Measurements from ENCODE around the gene BRWD1.
A peak's percentile ranks its signal among the peaks of the same experiment; 100 is the strongest.
"Not testable (repeated sequence)": the region's sequence is repeated elsewhere in the genome, so short reads cannot be mapped to it uniquely, and the experiment has no call there.

BRWD1 gene

GRCh38 chr21:39164523-39164922 lies 148.9 kb downstream of the BRWD1 start:
- DNase-seq = no peak

GRCh38 chr21:39161064-39161463 lies 152.4 kb downstream of the BRWD1 start:
- DNase-seq = peak; percentile 32

GRCh38 chr21:39159342-39160063 lies 153.9 kb downstream of the BRWD1 start:
- DNase-seq = no peak

GRCh38 chr21:39157241-39157640 lies 156.2 kb downstream of the BRWD1 start:
- not testable (repeated sequence) for DNase-seq

DNA sequence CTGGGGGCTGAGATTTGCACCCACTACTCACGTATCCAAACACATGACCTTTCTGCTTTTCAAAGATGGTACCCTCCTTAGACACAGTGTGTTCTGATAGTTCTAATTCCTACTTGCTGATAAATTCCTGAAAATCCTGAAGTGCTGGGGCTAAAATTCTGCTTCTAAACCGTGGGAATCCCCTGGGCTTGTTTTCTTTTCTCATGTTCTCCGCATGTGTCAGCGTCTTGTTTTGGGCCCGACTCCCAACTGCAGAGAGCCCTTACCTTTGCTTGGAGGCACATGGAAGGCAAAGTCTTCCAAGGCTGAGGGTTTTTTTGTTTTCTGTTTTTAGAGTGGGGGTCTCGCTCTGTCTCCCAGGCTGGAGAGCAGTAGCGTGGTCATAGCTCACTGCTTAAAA lies 157.4 kb downstream of the BRWD1 start:
- no peak for DNase-seq

GRCh38 chr21:39155578-39155977 lies 157.9 kb downstream of the BRWD1 start:
- no peak for DNase-seq

DNA sequence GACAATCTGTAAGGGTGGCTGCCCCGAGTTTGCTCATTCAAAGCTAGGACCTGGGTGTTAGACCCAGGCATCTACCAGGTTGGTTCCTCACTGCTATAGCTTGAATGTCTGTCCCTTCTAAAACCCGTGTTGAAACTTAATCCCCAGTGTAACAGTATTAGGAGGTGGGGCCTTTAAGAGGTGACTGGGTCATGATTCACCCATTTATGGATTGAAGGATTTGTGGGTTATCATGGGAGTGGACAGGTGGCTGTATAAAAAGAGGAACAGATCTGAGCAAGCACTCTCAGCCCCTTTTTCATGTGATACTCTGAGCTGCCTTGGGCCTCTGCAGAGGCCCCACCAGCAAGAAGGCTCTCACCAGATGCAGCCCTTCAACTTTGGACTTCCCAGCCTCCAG lies 159.6 kb downstream of the BRWD1 start:
- no peak for DNase-seq

DNA sequence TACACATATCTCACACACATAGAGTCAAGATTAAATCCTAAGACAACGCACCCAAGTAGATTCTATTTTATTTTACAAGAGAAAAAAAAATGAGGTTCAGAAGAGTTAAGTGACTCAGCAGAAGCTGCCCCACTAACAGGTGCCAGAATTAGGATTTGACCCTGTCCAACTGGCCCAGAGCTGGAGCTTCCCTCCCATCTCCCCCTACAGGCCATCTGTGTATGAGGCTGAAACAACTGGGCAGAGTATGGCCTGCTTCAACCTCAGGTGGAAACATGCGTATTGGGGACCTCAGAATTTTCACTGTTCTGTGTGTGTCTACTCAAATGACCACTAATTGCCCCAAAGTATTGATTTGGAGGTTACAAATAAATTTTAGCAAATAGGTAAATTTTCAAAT lies 160.1 kb downstream of the BRWD1 start:
- DNase-seq = peak; percentile 38

GRCh38 chr21:39152271-39152670 lies 161.2 kb downstream of the BRWD1 start:
- DNase-seq = no peak

DNA sequence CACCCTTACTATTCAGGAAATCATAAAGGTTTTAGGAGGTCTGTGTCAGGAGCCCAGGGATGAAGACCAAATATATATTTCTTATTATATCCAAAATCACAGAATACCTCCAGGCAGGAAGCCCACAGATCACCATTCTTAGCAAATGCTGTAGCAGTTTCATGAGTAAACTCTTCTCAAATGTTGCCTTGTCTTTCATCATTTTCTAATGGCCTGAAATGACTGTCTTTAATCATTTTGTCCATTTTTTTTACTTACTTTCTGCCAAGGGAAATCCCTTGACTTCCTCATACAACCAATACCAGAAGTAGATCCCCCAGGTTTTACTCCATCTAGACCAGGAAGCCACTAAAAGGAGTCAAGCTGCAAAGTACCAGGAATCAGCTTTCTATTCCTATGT lies 162.6 kb downstream of the BRWD1 start:
- DNase-seq = no peak

- no peak for DNase-seq
Observed at GRCh38 chr21:39150316-39150715, 163.1 kb downstream of the BRWD1 start.

GRCh38 chr21:39149882-39150281 lies 163.6 kb downstream of the BRWD1 start:
- no peak for DNase-seq

DNA sequence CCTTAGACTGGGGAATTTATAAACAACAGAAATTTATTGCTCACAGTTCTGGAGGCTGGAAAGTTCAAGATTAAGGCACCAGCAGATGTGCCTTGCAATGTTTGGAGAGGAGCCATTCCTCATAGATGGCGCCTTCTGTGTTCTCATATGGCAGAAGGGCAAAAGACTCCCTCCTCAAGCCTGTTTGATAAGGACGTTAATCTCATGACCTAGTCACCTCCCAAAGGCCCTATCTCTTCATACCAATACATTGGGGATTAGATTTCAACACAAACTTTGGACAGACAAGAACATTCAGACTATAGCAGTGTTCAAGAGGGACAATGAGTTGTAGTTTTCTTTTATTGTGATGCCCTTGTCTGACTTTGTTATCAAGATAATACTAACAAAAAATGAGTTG lies 164.5 kb downstream of the BRWD1 start:
- peak; percentile 95 for DNase-seq

DNA sequence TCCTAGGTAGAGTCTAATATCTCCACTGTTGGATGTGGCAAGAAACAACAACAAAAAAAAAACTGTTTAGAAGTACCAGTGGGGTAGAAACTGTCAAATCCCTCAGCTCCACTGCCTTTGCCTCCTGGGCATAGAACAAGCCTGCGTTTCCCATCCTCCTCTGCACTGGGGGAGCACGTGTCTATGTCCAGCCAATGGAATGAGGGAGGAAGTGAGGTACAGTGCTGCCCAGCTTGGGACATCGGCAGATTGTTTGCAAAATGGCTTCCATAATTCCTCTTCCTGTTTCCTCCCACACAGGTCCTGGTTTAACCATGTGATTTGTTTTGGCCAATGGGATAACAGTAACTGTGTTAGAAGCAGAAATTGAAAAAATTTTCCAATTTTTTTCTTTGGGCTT lies 169.2 kb downstream of the BRWD1 start:
- DNase-seq = peak; percentile 44

DNA sequence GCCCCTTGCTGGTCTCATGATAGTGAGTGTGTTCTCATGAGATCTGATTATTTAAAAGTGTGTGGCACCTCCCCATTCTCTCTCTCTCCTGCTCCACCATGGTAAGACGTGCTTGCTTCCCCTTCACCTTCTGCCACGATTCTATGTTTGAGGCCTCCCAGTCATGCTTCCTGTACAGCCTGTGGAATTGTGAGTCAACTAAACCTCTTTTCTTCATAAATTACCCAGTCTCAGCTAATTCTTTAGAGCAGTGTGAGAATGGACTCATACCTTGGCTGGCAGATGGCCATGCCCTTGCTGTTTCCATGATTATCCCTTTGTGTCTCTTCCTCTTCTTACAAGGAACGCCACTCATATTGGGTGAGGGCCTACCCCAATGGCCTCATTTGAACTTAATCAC lies 170.5 kb downstream of the BRWD1 start:
- no peak for DNase-seq

- no peak for DNase-seq
Observed at GRCh38 chr21:39141502-39141901, 171.9 kb downstream of the BRWD1 start.

GRCh38 chr21:39137248-39138178 lies 175.9 kb downstream of the BRWD1 start:
- peak; percentile 82 for DNase-seq

DNA sequence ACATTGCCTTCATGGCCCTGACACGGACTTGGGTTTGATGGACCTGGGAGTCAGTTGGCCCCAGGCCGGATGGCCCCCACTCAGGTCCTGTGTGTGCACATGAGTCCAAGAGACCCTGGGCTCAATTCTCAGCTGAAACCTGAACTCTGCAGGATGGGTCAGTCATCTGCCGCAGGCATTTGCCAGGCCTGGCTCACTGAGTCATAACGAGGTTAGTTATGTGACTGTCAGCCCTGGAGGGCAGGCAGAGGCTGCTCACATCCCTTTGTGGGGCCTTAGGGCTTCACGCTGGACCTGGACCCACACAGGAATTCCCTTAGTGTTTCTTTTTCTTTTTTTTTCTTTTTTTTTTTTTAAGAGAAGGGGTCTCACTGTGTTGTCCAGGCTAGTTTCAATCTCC lies 176.7 kb downstream of the BRWD1 start:
- no peak for DNase-seq

DNA sequence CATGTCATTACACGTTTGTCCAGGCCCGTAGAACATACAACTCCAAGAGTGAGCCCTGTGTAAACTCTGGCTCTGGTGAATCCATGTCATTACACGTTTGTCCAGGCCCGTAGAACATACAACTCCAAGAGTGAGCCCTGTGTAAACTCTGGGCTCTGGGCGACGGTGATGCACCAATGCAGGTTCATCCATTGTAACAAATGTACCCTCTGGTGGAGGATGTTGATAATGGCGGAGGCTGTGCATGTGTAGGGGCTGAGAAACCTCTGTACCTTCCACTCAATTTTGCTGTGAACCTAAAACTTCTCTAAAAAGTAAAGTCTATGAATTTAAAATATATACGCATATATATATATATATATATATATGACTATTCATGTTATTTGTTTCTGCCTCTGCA lies 177.3 kb downstream of the BRWD1 start:
- DNase-seq = peak; percentile 43

GRCh38 chr21:39134288-39134810 lies 179.1 kb downstream of the BRWD1 start:
- no peak for DNase-seq
